ENCODE results near the gene MPP1.

The MPP1 gene

DNA sequence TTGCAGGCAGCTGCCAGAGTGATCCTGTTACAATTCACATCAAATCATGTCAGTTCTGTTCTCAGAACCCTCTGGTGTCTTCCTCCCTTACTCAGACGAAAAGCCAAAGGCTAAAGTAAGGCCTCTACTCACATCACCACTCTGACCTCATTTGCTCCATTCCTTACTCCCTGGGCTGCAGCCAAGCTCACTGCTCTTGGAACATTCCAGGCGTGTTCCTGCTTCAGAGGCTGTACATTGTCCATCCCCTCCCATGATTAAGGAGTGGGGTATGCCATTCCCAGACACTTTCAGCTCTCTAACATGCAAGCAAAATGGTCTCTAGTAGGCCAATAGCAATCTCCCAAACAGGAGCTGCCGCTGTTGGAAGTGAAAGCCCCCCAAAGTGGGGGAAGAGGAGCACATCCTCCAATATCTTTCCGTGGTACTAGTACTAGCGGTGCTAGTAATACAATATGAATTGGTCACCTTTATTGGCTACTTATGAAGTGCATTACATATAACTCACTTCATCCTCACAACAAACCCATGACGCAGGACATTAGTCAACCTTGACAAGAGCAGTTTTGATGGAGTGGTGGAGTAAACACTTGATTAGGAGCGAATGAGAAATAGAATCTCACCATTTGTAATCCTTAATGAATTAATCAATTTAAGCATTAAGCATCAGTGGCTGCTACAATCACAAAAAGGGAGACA is 69.4 kb downstream of the MPP1 start:
- TF ChIP-seq POLR2AphosphoS5 (IDR thresholded peaks at IDR 0.05; ENCODE audit: low read depth, low read length) (no peak), TAF1 (IDR thresholded peaks at IDR 0.05; ENCODE audit: borderline replicate concordance, insufficient read depth, low read length) (no peak), REST (IDR thresholded peaks at IDR 0.05; ENCODE audit: insufficient read depth in 1 of 2, low read depth in 2 of 2, low read length in 2 of 2) (no peak), FOXP2 (optimal IDR thresholded peaks at IDR 0.05; ENCODE audit: borderline replicate concordance, extremely low read depth, extremely low read length, insufficient read depth) (no peak), SIN3A (IDR thresholded peaks at IDR 0.05; ENCODE audit: borderline replicate concordance, insufficient read depth, low read length) (no peak)

- no peak for TF ChIP-seq REST (IDR thresholded peaks at IDR 0.05; ENCODE audit: insufficient read depth in 1 of 2, low read depth in 2 of 2, low read length in 2 of 2)
- no peak for TF ChIP-seq FOXP2 (optimal IDR thresholded peaks at IDR 0.05; ENCODE audit: borderline replicate concordance, extremely low read depth, extremely low read length, insufficient read depth)
- TF ChIP-seq POLR2AphosphoS5 (IDR thresholded peaks at IDR 0.05; ENCODE audit: low read depth, low read length), result no peak
- no peak for TF ChIP-seq TAF1 (IDR thresholded peaks at IDR 0.05; ENCODE audit: borderline replicate concordance, insufficient read depth, low read length)
- no peak for TF ChIP-seq SIN3A (IDR thresholded peaks at IDR 0.05; ENCODE audit: borderline replicate concordance, insufficient read depth, low read length)
Observed at GRCh38 chrX:154734061-154734781, 71.1 kb downstream of the MPP1 start.

DNA sequence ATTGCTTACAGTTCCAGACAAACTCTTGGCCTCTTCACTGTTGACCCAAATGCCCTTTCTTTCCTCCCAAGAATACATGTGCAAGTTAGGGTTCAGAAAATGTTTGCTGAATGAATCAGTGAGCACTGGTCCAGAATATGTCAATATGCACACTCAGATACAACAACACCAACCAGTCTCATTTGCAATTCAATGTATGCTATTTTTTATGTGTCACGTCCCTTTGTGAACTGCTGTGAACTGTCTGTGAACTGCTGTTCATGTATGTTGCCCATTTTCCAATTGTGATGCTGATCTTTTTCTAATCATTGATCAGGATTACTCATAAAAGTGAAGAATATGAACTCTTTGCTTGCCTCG is 72.2 kb downstream of the MPP1 start:
- TF ChIP-seq REST (IDR thresholded peaks at IDR 0.05; ENCODE audit: insufficient read depth in 1 of 2, low read depth in 2 of 2, low read length in 2 of 2) (no peak), FOXP2 (optimal IDR thresholded peaks at IDR 0.05; ENCODE audit: borderline replicate concordance, extremely low read depth, extremely low read length, insufficient read depth) (no peak), POLR2AphosphoS5 (IDR thresholded peaks at IDR 0.05; ENCODE audit: low read depth, low read length) (no peak), SIN3A (IDR thresholded peaks at IDR 0.05; ENCODE audit: borderline replicate concordance, insufficient read depth, low read length) (no peak), TAF1 (IDR thresholded peaks at IDR 0.05; ENCODE audit: borderline replicate concordance, insufficient read depth, low read length) (no peak)

GRCh38 chrX:154732421-154733065 is 72.7 kb downstream of the MPP1 start:
- TF ChIP-seq SIN3A (IDR thresholded peaks at IDR 0.05; ENCODE audit: borderline replicate concordance, insufficient read depth, low read length) (no peak), POLR2AphosphoS5 (IDR thresholded peaks at IDR 0.05; ENCODE audit: low read depth, low read length) (no peak), REST (IDR thresholded peaks at IDR 0.05; ENCODE audit: insufficient read depth in 1 of 2, low read depth in 2 of 2, low read length in 2 of 2) (no peak), FOXP2 (optimal IDR thresholded peaks at IDR 0.05; ENCODE audit: borderline replicate concordance, extremely low read depth, extremely low read length, insufficient read depth) (no peak), TAF1 (IDR thresholded peaks at IDR 0.05; ENCODE audit: borderline replicate concordance, insufficient read depth, low read length) (no peak)

Measured in PFSK-1 (cell line).